ENCODE results near the gene MCM3AP.

Gene MCM3AP

DNA sequence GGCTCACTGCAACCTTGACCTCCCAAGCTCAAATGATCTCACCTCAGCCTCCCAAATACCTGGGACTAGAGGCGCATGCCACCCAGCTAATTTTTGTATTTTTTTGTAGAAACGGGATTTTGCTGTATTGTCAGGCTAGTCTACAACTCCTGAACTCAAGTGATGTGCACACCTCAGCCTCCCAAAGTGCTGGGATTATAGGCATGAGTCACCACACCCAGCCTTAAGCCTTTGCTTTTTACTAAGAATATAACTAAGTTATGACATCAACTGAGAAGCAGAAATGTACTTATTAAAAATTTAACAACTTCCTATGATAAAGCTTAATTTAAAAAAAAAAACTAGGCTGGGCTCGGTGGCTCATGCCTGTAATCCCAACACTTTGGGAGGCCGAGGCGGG is 47.9 kb downstream of the MCM3AP start:
- Histone ChIP-seq H3K9me3 (ENCODE audit: low read depth, low read length) (no peaks in the 10 kb centered on the region), H3K27ac (no peak overlapping the region), H3K9ac (ENCODE audit: insufficient read length) (no peak overlapping the region), H3K4me3 (no peak overlapping the region), H3K36me3 (ENCODE audit: insufficient read depth, low read length) (peaks cover 82% of the 10 kb centered on the region)
- no peak for TF ChIP-seq EZH2 (IDR thresholded peaks at IDR 0.05)
- no peak for TF ChIP-seq POLR2AphosphoS5 (IDR thresholded peaks at IDR 0.05; ENCODE audit: borderline replicate concordance, low read depth, low read length)
- no peak for TF ChIP-seq FOXP2 (optimal IDR thresholded peaks at IDR 0.05; ENCODE audit: control extremely low read depth, extremely low read length, insufficient read depth)
- no peak for DNase-seq (ENCODE audit: low read depth, low spot score)

- no peak for TF ChIP-seq EZH2 (IDR thresholded peaks at IDR 0.05)
- no peak for TF ChIP-seq FOXP2 (optimal IDR thresholded peaks at IDR 0.05; ENCODE audit: control extremely low read depth, extremely low read length, insufficient read depth)
- TF ChIP-seq POLR2AphosphoS5 (IDR thresholded peaks at IDR 0.05; ENCODE audit: borderline replicate concordance, low read depth, low read length) = no peak
- DNase-seq (ENCODE audit: low read depth, low spot score) = no peak
- H3K36me3 ChIP-seq (ENCODE audit: insufficient read depth, low read length) = peaks cover 80% of the 10 kb centered on the region
- H3K27ac ChIP-seq = no peak overlapping the region
- no peak overlapping the region for H3K9ac ChIP-seq (ENCODE audit: insufficient read length)
- no peaks in the 10 kb centered on the region for H3K9me3 ChIP-seq (ENCODE audit: low read depth, low read length)
- H3K4me3 ChIP-seq = no peak overlapping the region
Measured at GRCh38 chr21:46234436-46234950, 50.9 kb downstream of the MCM3AP start.

DNA sequence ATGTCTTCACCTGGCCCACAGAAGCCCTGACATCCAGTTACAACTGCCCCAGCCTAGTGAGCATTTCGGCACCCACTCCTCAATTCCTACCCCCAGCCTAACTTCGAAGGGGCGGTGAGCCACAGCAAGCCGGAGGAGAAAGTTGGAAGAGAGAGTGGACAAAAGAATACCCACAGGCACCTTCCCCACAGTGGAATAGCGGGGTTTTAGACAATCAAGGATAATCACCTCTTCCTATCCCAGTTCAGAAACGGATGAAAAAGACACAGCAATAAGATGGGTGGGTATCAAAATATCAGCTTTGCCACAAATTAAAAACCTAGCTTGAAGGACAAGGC is 55.5 kb downstream of the MCM3AP start:
- Histone ChIP-seq H3K9ac (ENCODE audit: insufficient read length) (peak overlapping the region; percentile 91), H3K9me3 (ENCODE audit: low read depth, low read length) (no peaks in the 10 kb centered on the region), H3K36me3 (ENCODE audit: insufficient read depth, low read length) (peaks cover 60% of the 10 kb centered on the region), H3K27ac (no peak overlapping the region), H3K4me3 (peak overlapping the region; percentile 91)
- TF ChIP-seq EZH2 (IDR thresholded peaks at IDR 0.05) (no peak), FOXP2 (optimal IDR thresholded peaks at IDR 0.05; ENCODE audit: control extremely low read depth, extremely low read length, insufficient read depth) (no peak), POLR2AphosphoS5 (IDR thresholded peaks at IDR 0.05; ENCODE audit: borderline replicate concordance, low read depth, low read length) (no peak)
- no peak for DNase-seq (ENCODE audit: low read depth, low spot score)

- Histone ChIP-seq H3K4me3 (peak overlapping the region; percentile 91), H3K36me3 (ENCODE audit: insufficient read depth, low read length) (peaks cover 55% of the 10 kb centered on the region), H3K9me3 (ENCODE audit: low read depth, low read length) (no peaks in the 10 kb centered on the region), H3K27ac (peak overlapping the region; percentile 77; the same call in 1 of the 2 replicates), H3K9ac (ENCODE audit: insufficient read length) (peak overlapping the region; percentile 91)
- no peak for DNase-seq (ENCODE audit: low read depth, low spot score)
- TF ChIP-seq POLR2AphosphoS5 (IDR thresholded peaks at IDR 0.05; ENCODE audit: borderline replicate concordance, low read depth, low read length) = peak; percentile 79
- no peak for TF ChIP-seq FOXP2 (optimal IDR thresholded peaks at IDR 0.05; ENCODE audit: control extremely low read depth, extremely low read length, insufficient read depth)
- no peak for TF ChIP-seq EZH2 (IDR thresholded peaks at IDR 0.05)
Measured at GRCh38 chr21:46229133-46229922, 56.1 kb downstream of the MCM3AP start.

DNA sequence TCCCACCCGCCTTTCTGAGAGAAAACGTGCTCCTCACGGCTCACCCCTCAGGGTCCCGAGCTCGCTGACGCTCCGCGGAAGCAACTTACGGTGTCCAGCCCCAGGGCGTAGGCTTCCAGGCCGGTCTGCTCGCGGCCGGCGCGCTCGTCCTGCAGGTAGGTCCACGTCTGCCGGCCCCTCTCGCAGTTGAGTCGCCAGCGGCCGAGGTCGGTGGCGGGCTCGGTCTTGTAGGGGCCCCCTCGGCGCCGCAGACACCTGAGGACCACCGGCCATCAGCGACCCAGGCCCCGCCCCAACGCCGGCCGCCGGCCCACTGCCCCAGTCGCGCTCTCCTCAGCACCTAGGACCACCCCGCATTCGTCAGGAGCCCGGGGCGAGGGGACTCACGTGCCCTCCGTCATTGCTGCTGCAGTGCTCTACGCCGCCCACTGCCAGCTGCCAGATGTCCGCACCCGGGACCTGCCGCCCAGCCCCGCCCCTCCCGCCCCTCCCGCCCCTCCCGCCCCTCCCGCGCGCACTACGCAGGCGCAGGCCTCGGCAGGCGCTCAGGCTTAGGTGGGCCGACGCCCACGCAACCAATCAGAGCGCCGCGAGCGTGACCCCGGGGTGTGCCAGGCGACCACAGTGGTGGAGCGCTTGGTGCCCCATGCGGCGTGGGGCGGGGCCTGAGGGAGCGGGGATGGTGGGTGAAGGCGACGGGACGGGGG is 56.9 kb downstream of the MCM3AP start, which contains the start of gene LSS:
TSS of gene LSS (minus strand) at position 430 of the 707 bp plus-strand sequence. CDS start at position 401, 29 bp downstream.
- Histone ChIP-seq H3K27ac (peak within 1 kb of the TSS; percentile 77; the same call in 1 of the 2 replicates), H3K4me3 (peak within 1 kb of the TSS; percentile 98), H3K9me3 (ENCODE audit: low read depth, low read length) (no peaks in the 10 kb centered on the region), H3K9ac (ENCODE audit: insufficient read length) (peak within 1 kb of the TSS; percentile 91), H3K36me3 (ENCODE audit: insufficient read depth, low read length) (peaks cover 46% of the 10 kb centered on the region)
- no peak for TF ChIP-seq FOXP2 (optimal IDR thresholded peaks at IDR 0.05; ENCODE audit: control extremely low read depth, extremely low read length, insufficient read depth)
- peak; percentile 79; the same call in 1 of the 2 replicates for TF ChIP-seq POLR2AphosphoS5 (IDR thresholded peaks at IDR 0.05; ENCODE audit: borderline replicate concordance, low read depth, low read length)
- TF ChIP-seq EZH2 (IDR thresholded peaks at IDR 0.05) = no peak
- DNase-seq (ENCODE audit: low read depth, low spot score) = peak; percentile 79

- H3K9me3 ChIP-seq (ENCODE audit: low read depth, low read length) = no peaks in the 10 kb centered on the region
- no peak for DNase-seq (ENCODE audit: low read depth, low spot score)
- peak overlapping the region; percentile 90 for H3K9ac ChIP-seq (ENCODE audit: insufficient read length)
- H3K4me3 ChIP-seq = peak overlapping the region; percentile 98
- peaks cover 44% of the 10 kb centered on the region for H3K36me3 ChIP-seq (ENCODE audit: insufficient read depth, low read length)
- 0 out of 2 replicates have a peak overlapping the region, but pooled peaks have one; percentile 42 for H3K27ac ChIP-seq
- no peak for TF ChIP-seq POLR2AphosphoS5 (IDR thresholded peaks at IDR 0.05; ENCODE audit: borderline replicate concordance, low read depth, low read length)
- no peak for TF ChIP-seq EZH2 (IDR thresholded peaks at IDR 0.05)
- TF ChIP-seq FOXP2 (optimal IDR thresholded peaks at IDR 0.05; ENCODE audit: control extremely low read depth, extremely low read length, insufficient read depth) = no peak
Measured at GRCh38 chr21:46227811-46228344, 57.5 kb downstream of the MCM3AP start.

DNA sequence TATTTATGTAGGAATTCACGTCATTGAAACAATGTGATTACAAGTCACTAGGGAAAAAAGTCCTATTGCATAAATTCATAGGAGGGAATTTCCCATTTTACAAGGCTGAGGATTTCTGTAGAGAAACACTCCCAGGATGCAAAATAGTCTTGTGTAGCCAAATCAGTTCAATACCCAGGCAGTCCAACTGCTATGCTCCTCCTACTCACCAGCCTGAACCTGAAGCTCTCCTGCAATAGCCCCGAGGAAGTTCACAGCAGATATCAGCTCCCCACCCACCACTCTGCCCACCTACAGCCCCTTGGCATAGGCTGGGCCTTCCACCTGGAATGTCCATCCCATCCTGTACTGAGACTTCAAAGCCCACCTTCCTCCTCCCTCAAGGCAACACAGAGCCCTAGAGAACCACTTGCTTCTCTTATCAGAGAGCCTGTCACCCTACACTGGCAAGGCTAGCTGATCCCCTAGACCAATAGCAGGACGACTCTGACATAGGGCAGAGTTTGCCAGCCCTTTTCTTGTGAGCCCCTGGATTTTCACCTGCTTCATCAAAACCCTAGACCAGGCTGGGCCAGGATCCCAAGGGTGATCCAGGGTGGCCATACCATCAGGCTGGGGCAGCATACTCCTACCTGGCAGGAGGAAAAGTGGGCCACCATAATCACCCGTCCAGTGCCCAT is 58.4 kb downstream of the MCM3AP start:
- H3K9ac ChIP-seq (ENCODE audit: insufficient read length) = peak overlapping the region; percentile 90
- no peaks in the 10 kb centered on the region for H3K9me3 ChIP-seq (ENCODE audit: low read depth, low read length)
- peak; percentile 32 for DNase-seq (ENCODE audit: low read depth, low spot score)
- H3K36me3 ChIP-seq (ENCODE audit: insufficient read depth, low read length) = peaks cover 44% of the 10 kb centered on the region
- H3K4me3 ChIP-seq = peak overlapping the region; percentile 98
- TF ChIP-seq FOXP2 (optimal IDR thresholded peaks at IDR 0.05; ENCODE audit: control extremely low read depth, extremely low read length, insufficient read depth) (no peak), EZH2 (IDR thresholded peaks at IDR 0.05) (no peak), POLR2AphosphoS5 (IDR thresholded peaks at IDR 0.05; ENCODE audit: borderline replicate concordance, low read depth, low read length) (no peak)
- H3K27ac ChIP-seq = peak overlapping the region; percentile 22; the same call in 1 of the 2 replicates

Measured in SK-N-MC (cell line).